Astrocyte (in vitro differentiated cells and primary cell): ENCODE results near the gene AMFR. TPM values are rescaled to one million over a fixed set of nuclear protein-coding genes. Genes with fewer than 3 reads are reported as not detected.

Experiments
- DNase-seq: peaks from one replicate; pipeline ENCODE4 v3.0.0-alpha.2; 2010; ENCODE audit warnings: low read depth
- FAIRE-seq: peaks from 2 replicates; lab custom pipeline; 2011; peaks lifted over from hg19 to GRCh38; lab: Jason Lieb, UNC
- H2AFZ ChIP-seq: 2 replicates; pipeline ENCODE4 v1.6.0; 2012; ENCODE audit warnings: low read depth, low read length, inconsistent platforms
- H3K27ac ChIP-seq: 2 replicates; pipeline ENCODE4 v1.5.1; 2011; ENCODE audit warnings: low read depth, low read length, inconsistent platforms
- H3K27me3 ChIP-seq: 2 replicates; pipeline ENCODE4 v1.6.0; 2011; ENCODE audit warnings: low read length, inconsistent platforms; ENCODE audit not compliant: insufficient read depth
- H3K36me3 ChIP-seq: 2 replicates; pipeline ENCODE4 v1.5.1; 2011; ENCODE audit warnings: low read length, inconsistent platforms; ENCODE audit not compliant: insufficient read depth
- H3K4me1 ChIP-seq: 2 replicates; pipeline ENCODE4 v1.5.1; 2011; ENCODE audit warnings: low read length, inconsistent platforms; ENCODE audit not compliant: insufficient read depth
- H3K4me2 ChIP-seq: 2 replicates; pipeline ENCODE4 v1.6.0; 2012; ENCODE audit warnings: low read length, inconsistent platforms
- H3K4me3 ChIP-seq: 2 replicates; pipeline ENCODE4 v1.5.1; 2011; ENCODE audit warnings: low read depth, mild to moderate bottlenecking, low read length, inconsistent platforms; ENCODE audit not compliant: insufficient read depth
- H3K79me2 ChIP-seq: 2 replicates; pipeline ENCODE4 v1.6.0; 2012; ENCODE audit warnings: mild to moderate bottlenecking, low read length, inconsistent platforms; ENCODE audit not compliant: insufficient read depth
- H3K9ac ChIP-seq: 2 replicates; pipeline ENCODE4 v1.6.0; 2012; ENCODE audit warnings: mild to moderate bottlenecking, low read length, inconsistent platforms
- H3K9me3 ChIP-seq: 2 replicates; pipeline ENCODE4 v1.5.1; 2012; ENCODE audit warnings: low read depth, mild to moderate bottlenecking, low read length, inconsistent platforms; ENCODE audit not compliant: insufficient read depth
- H4K20me1 ChIP-seq: 2 replicates; pipeline ENCODE4 v1.6.0; 2012; ENCODE audit warnings: low read length, inconsistent platforms; ENCODE audit not compliant: insufficient read depth
- H3K27ac Mint-ChIP-seq: one replicate; pipeline ENCODE4 v1.8.0; 2021; ENCODE audit warnings: mild to moderate bottlenecking, mixed read lengths; ENCODE audit not compliant: unreplicated experiment
- H3K27me3 Mint-ChIP-seq: one replicate; pipeline ENCODE4 v1.8.0; 2021; ENCODE audit warnings: low read depth, mixed read lengths; ENCODE audit not compliant: unreplicated experiment
- H3K36me3 Mint-ChIP-seq: one replicate; pipeline ENCODE4 v1.8.0; 2021; ENCODE audit warnings: low read depth, mixed read lengths; ENCODE audit not compliant: unreplicated experiment
- H3K4me1 Mint-ChIP-seq: one replicate; pipeline ENCODE4 v1.8.0; 2021; ENCODE audit warnings: low read depth, mixed read lengths; ENCODE audit not compliant: unreplicated experiment
- H3K4me3 Mint-ChIP-seq: one replicate; pipeline ENCODE4 v1.8.0; 2021; ENCODE audit warnings: mild to moderate bottlenecking, moderate library complexity, mixed read lengths; ENCODE audit not compliant: unreplicated experiment
- H3K9me3 Mint-ChIP-seq: one replicate; pipeline ENCODE4 v1.8.0; 2021; ENCODE audit warnings: mild to moderate bottlenecking, mixed read lengths; ENCODE audit not compliant: unreplicated experiment
- EZH2 ChIP-seq: IDR thresholded peaks from 2 replicates; pipeline ENCODE4 v1.6.1; 2012; ENCODE audit warnings: mild to moderate bottlenecking, low read length, inconsistent platforms; ENCODE audit not compliant: insufficient read depth
- total RNA-seq: library from RNA; stranded (reverse); gene quantifications from 2 replicates; pipeline ENCODE4 v1.2.1, GENCODE V29; 2021
- TF ChIP-seq, protein P1 (sequence below): IDR thresholded peaks from 2 replicates; pipeline ENCODE4 v1.5.1; 2011; ENCODE audit warnings: low read depth, mild to moderate bottlenecking, inconsistent platforms, low read length, moderate library complexity; ENCODE audit not compliant: insufficient read depth

Gene AMFR
- total RNA-seq, 1 donor from 2014 or later = 86.2 TPM

DNA sequence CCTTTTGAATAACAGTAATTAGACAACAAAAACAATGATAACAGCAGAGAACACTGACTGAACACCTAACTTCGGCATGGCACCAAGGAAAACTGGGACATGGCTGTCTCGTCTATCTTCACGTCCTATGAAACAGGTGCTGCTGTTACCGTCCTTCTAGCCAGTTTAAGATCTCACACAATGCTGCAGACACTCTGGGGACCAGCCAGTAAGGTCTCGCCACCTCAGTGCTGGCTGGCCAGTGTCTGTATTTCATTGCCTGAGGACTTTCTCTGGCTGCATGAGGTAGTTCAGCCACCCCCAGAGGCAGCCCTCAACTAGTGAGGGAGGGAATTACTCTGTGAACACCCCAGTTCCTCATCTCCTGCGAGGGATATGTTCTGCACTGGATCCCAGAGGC is 57.6 kb downstream of the AMFR start:
- TF ChIP-seq EZH2 = no peak
- TF ChIP-seq, protein P1, sequence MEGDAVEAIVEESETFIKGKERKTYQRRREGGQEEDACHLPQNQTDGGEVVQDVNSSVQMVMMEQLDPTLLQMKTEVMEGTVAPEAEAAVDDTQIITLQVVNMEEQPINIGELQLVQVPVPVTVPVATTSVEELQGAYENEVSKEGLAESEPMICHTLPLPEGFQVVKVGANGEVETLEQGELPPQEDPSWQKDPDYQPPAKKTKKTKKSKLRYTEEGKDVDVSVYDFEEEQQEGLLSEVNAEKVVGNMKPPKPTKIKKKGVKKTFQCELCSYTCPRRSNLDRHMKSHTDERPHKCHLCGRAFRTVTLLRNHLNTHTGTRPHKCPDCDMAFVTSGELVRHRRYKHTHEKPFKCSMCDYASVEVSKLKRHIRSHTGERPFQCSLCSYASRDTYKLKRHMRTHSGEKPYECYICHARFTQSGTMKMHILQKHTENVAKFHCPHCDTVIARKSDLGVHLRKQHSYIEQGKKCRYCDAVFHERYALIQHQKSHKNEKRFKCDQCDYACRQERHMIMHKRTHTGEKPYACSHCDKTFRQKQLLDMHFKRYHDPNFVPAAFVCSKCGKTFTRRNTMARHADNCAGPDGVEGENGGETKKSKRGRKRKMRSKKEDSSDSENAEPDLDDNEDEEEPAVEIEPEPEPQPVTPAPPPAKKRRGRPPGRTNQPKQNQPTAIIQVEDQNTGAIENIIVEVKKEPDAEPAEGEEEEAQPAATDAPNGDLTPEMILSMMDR = no peak
- Histone ChIP-seq H3K27ac (no peak overlapping the region), H4K20me1 (peaks cover 12% of the 10 kb centered on the region), H3K4me2 (no peak overlapping the region), H3K4me3 (no peak overlapping the region), H3K36me3 (peaks cover 20% of the 10 kb centered on the region), H3K9me3 (no peaks in the 10 kb centered on the region), H3K79me2 (no peaks in the 10 kb centered on the region), H3K27me3 (no peaks in the 10 kb centered on the region), H2AFZ (no peak overlapping the region), H3K4me1 (peaks cover 2% of the 10 kb centered on the region), H3K9ac (no peak overlapping the region)
- no peak overlapping the region for H3K27ac Mint-ChIP-seq
- FAIRE-seq (no peak), DNase-seq (no peak)
- H3K27me3 Mint-ChIP-seq = no peaks in the 10 kb centered on the region
- no peak overlapping the region for H3K4me3 Mint-ChIP-seq
- H3K9me3 Mint-ChIP-seq = no peaks in the 10 kb centered on the region
- peaks cover 2% of the 10 kb centered on the region for H3K4me1 Mint-ChIP-seq
- peaks cover 18% of the 10 kb centered on the region for H3K36me3 Mint-ChIP-seq

DNA sequence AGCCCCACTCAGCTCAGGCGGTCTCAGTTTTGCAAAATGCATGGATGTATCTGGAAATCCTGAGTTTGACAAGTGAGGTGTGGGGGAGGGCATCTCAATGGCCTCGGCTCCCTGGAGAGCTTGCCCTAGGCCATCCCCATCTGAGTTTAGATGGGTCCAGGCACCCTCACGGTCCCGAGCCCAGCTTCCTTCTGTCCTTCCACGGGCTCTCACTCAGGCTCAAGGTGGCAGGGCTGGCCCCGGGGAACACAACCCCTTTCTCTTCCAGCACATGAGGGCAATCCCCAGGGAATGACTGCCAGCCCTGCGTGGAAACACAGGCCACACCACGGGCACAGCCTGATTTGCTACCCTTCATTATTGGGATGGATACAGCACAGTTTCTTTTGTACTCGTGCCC is 58.4 kb downstream of the AMFR start:
- peaks cover 18% of the 10 kb centered on the region for H3K36me3 Mint-ChIP-seq

DNA sequence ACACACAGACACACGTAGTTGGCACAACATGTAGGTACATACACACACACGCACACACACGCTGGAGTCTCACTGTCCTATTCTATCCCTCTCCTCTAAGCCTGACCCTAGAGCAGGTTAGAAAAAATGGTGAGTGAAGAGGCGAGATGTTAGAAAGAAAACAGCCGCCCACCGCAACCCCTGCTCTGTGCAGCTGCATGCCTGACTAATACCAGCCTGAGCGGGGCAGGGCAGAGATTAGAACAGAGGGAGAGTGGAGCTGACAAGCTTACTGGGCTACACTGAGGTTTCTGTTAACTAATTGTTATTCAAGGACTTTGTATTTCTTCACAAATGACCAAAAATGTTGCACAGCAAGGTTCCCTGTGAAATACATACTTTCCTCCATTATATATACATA is 59.8 kb downstream of the AMFR start:
- H3K4me1 Mint-ChIP-seq = peaks cover 2% of the 10 kb centered on the region
- FAIRE-seq = no peak
- no peak for TF ChIP-seq EZH2
- TF ChIP-seq, protein P1 = no peak
- Histone ChIP-seq H4K20me1 (peaks cover 8% of the 10 kb centered on the region), H3K79me2 (no peaks in the 10 kb centered on the region), H3K27ac (no peak overlapping the region), H2AFZ (no peak overlapping the region), H3K27me3 (no peaks in the 10 kb centered on the region), H3K4me1 (no peaks in the 10 kb centered on the region), H3K36me3 (peaks cover 30% of the 10 kb centered on the region), H3K4me2 (no peak overlapping the region), H3K4me3 (no peak overlapping the region), H3K9ac (no peak overlapping the region), H3K9me3 (no peaks in the 10 kb centered on the region)
- H3K36me3 Mint-ChIP-seq = peaks cover 18% of the 10 kb centered on the region
- H3K27me3 Mint-ChIP-seq = no peaks in the 10 kb centered on the region
- no peak overlapping the region for H3K27ac Mint-ChIP-seq
- no peaks in the 10 kb centered on the region for H3K9me3 Mint-ChIP-seq
- DNase-seq = no peak
- H3K4me3 Mint-ChIP-seq = no peak overlapping the region

More for the DNA sequence above, 58.4 kb downstream of the AMFR start:
- Histone ChIP-seq H3K27me3 (no peaks in the 10 kb centered on the region), H3K9me3 (no peaks in the 10 kb centered on the region), H3K4me1 (peaks cover 2% of the 10 kb centered on the region), H4K20me1 (peaks cover 12% of the 10 kb centered on the region), H3K4me3 (no peak overlapping the region), H2AFZ (no peak overlapping the region), H3K4me2 (no peak overlapping the region), H3K9ac (no peak overlapping the region), H3K27ac (no peak overlapping the region), H3K79me2 (no peaks in the 10 kb centered on the region), H3K36me3 (peaks cover 28% of the 10 kb centered on the region)
- no peak for TF ChIP-seq EZH2
- TF ChIP-seq, protein P1 = no peak
- Mint-ChIP-seq H3K4me3 (no peak overlapping the region), H3K4me1 (peaks cover 2% of the 10 kb centered on the region), H3K27ac (no peak overlapping the region), H3K9me3 (no peaks in the 10 kb centered on the region), H3K27me3 (no peaks in the 10 kb centered on the region)
- FAIRE-seq = no peak
- no peak for DNase-seq
